ENCODE measurements around the gene ANXA5.

Gene ANXA5

DNA sequence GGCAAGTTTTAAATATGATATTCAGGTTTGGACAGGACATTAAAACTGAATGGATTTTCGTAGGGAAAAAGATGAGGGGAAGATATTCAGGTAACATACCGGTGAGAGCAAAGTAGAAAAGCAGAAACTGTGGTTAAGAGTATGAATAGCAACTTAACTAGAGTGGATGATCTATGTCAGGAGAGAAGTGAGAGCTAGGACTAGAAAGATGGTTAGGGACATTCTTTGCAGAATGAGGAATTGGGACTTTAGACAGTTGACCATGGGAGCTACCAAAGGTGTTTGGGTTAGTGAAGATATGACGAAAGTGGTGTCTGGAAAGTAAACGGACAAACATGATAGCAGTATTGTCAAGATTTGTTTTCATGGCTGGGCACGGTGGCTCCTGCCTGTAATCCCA lies 45.2 kb downstream of the ANXA5 start:
- ChIA-PET CTCF (interaction anchor here (1.0 to 2.0 kb wide), 2 partner anchors 280 to 296 kb away, joined by 3 to 5 read pairs; no protein-coding TSS in a partner anchor), POLR2A (no interaction called here)
- H3K9me3 ChIP-seq (ENCODE audit: control extremely low read depth in 1 of 5, control insufficient read depth in 4 of 5, insufficient read depth in 2 of 5, low read depth in 1 of 5, low read length in 4 of 5) = no peaks in the 10 kb centered on the region
- H3K27me3 ChIP-seq (replicated peaks in 2 of 5; ENCODE audit: control insufficient read depth in 4 of 5, insufficient read depth in 5 of 5, low read length in 4 of 5) = peaks cover 0 to 2% (median 0%) of the 10 kb centered on the region in 5 experiments
- 51% methylated on average over 4 of the region's 5 CpGs for WGBS (ENCODE audit: insufficient coverage)
- H3K4me3 ChIP-seq (ENCODE audit: control insufficient read depth in 1 of 7, extremely low read depth in 1 of 7, insufficient read depth in 4 of 7, low read depth in 2 of 7, low read length in 6 of 7) = no peak overlapping the region
- H3K36me3 ChIP-seq (ENCODE audit: control insufficient read depth in 4 of 4, insufficient read depth in 4 of 4, low read length in 3 of 4) = no peaks in the 10 kb centered on the region
- H3K4me1 ChIP-seq (ENCODE audit: control extremely low read depth in 1 of 4, control insufficient read depth in 4 of 4, insufficient read depth in 4 of 4, low read length in 3 of 4) = no peaks in the 10 kb centered on the region
- H3K27ac ChIP-seq (ENCODE audit: insufficient read depth in 1 of 2, low read depth in 1 of 2, low read length in 2 of 2, poor library complexity in 1 of 2, severe bottlenecking in 2 of 2) = no peak overlapping the region
- no peak for DNase-seq

GRCh38 chr4:121650741-121651140 lies 46.0 kb downstream of the ANXA5 start:
- H3K36me3 ChIP-seq (ENCODE audit: control insufficient read depth in 4 of 4, insufficient read depth in 4 of 4, low read length in 3 of 4) = no peaks in the 10 kb centered on the region
- WGBS (ENCODE audit: insufficient coverage) = 86% methylated on average over 1 of the region's 2 CpGs
- no peak overlapping the region for H3K27ac ChIP-seq (ENCODE audit: insufficient read depth in 1 of 2, low read depth in 1 of 2, low read length in 2 of 2, poor library complexity in 1 of 2, severe bottlenecking in 2 of 2)
- DNase-seq = no peak
- no peaks in the 10 kb centered on the region for H3K4me1 ChIP-seq (ENCODE audit: control extremely low read depth in 1 of 4, control insufficient read depth in 4 of 4, insufficient read depth in 4 of 4, low read length in 3 of 4)
- no peak overlapping the region for H3K4me3 ChIP-seq (ENCODE audit: control insufficient read depth in 1 of 7, extremely low read depth in 1 of 7, insufficient read depth in 4 of 7, low read depth in 2 of 7, low read length in 6 of 7)
- no peaks in the 10 kb centered on the region for H3K9me3 ChIP-seq (ENCODE audit: control extremely low read depth in 1 of 5, control insufficient read depth in 4 of 5, insufficient read depth in 2 of 5, low read depth in 1 of 5, low read length in 4 of 5)
- ChIA-PET POLR2A (no interaction called here), CTCF (interaction anchor here (1.0 kb wide), 1 partner anchor 295 kb away, joined by 3 read pairs; no protein-coding TSS in a partner anchor)
- H3K27me3 ChIP-seq (replicated peaks in 2 of 5; ENCODE audit: control insufficient read depth in 4 of 5, insufficient read depth in 5 of 5, low read length in 4 of 5) = peaks cover 0 to 2% (median 0%) of the 10 kb centered on the region in 5 experiments

- Histone ChIP-seq H3K27me3 (replicated peaks in 2 of 5; ENCODE audit: control insufficient read depth in 4 of 5, insufficient read depth in 5 of 5, low read length in 4 of 5) (peaks cover 0 to 2% (median 0%) of the 10 kb centered on the region in 5 experiments), H3K4me1 (ENCODE audit: control extremely low read depth in 1 of 4, control insufficient read depth in 4 of 4, insufficient read depth in 4 of 4, low read length in 3 of 4) (no peaks in the 10 kb centered on the region), H3K27ac (ENCODE audit: insufficient read depth in 1 of 2, low read depth in 1 of 2, low read length in 2 of 2, poor library complexity in 1 of 2, severe bottlenecking in 2 of 2) (no peak overlapping the region), H3K4me3 (ENCODE audit: control insufficient read depth in 1 of 7, extremely low read depth in 1 of 7, insufficient read depth in 4 of 7, low read depth in 2 of 7, low read length in 6 of 7) (no peak overlapping the region), H3K9me3 (ENCODE audit: control extremely low read depth in 1 of 5, control insufficient read depth in 4 of 5, insufficient read depth in 2 of 5, low read depth in 1 of 5, low read length in 4 of 5) (no peaks in the 10 kb centered on the region), H3K36me3 (ENCODE audit: control insufficient read depth in 4 of 4, insufficient read depth in 4 of 4, low read length in 3 of 4) (no peaks in the 10 kb centered on the region)
- no peak for DNase-seq
- POLR2A ChIA-PET = no interaction called here
- CTCF ChIA-PET = interaction anchor here (1.4 to 1.7 kb wide), 2 partner anchors 186 to 277 kb away, joined by 3 to 4 read pairs; no protein-coding TSS in a partner anchor
- WGBS (ENCODE audit: insufficient coverage) = no CpG with 5 or more reads among the region's 3 CpGs
Observed at GRCh38 chr4:121648516-121648915, 48.3 kb downstream of the ANXA5 start.

- H3K36me3 ChIP-seq (ENCODE audit: control insufficient read depth in 4 of 4, insufficient read depth in 4 of 4, low read length in 3 of 4) = no peaks in the 10 kb centered on the region
- H3K4me3 ChIP-seq (ENCODE audit: control insufficient read depth in 1 of 7, extremely low read depth in 1 of 7, insufficient read depth in 4 of 7, low read depth in 2 of 7, low read length in 6 of 7) = no peak overlapping the region
- no peak for DNase-seq
- no peaks in the 10 kb centered on the region for H3K27me3 ChIP-seq (replicated peaks in 2 of 5; ENCODE audit: control insufficient read depth in 4 of 5, insufficient read depth in 5 of 5, low read length in 4 of 5)
- H3K27ac ChIP-seq (ENCODE audit: insufficient read depth in 1 of 2, low read depth in 1 of 2, low read length in 2 of 2, poor library complexity in 1 of 2, severe bottlenecking in 2 of 2) = no peak overlapping the region
- ChIA-PET CTCF (interaction anchor here (1.6 kb wide), 1 partner anchor 10 kb away, joined by 4 read pairs; no protein-coding TSS in a partner anchor), POLR2A (no interaction called here)
- H3K9me3 ChIP-seq (ENCODE audit: control extremely low read depth in 1 of 5, control insufficient read depth in 4 of 5, insufficient read depth in 2 of 5, low read depth in 1 of 5, low read length in 4 of 5) = no peaks in the 10 kb centered on the region
- WGBS (ENCODE audit: insufficient coverage) = 95% methylated on average over 7 of the region's 8 CpGs
- H3K4me1 ChIP-seq (ENCODE audit: control extremely low read depth in 1 of 4, control insufficient read depth in 4 of 4, insufficient read depth in 4 of 4, low read length in 3 of 4) = no peaks in the 10 kb centered on the region
Observed at GRCh38 chr4:121642876-121643585, 53.7 kb downstream of the ANXA5 start.

DNA sequence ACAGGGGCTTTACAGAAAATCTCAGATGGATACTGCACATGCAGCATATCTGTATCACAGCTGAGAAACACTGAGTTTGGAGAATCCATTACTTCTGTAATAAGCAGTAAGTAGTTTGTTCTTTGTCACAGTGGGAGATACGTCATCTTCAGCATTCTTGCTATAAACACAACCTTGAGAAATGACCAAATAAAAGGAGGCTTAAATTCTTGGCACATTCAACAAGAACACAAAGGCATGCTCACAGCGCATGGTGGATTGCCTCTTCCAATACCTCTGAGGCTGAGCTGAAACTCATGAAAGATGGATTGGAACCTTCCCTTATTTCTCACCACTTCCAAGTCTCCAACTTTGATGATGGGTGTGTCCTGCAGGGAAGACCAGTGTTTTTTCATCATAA lies 54.5 kb downstream of the ANXA5 start:
- no peak for DNase-seq
- H3K4me3 ChIP-seq (ENCODE audit: control insufficient read depth in 1 of 7, extremely low read depth in 1 of 7, insufficient read depth in 4 of 7, low read depth in 2 of 7, low read length in 6 of 7) = no peak overlapping the region
- H3K27me3 ChIP-seq (replicated peaks in 2 of 5; ENCODE audit: control insufficient read depth in 4 of 5, insufficient read depth in 5 of 5, low read length in 4 of 5) = no peaks in the 10 kb centered on the region
- 100% methylated on average over 1 of the region's 2 CpGs for WGBS (ENCODE audit: insufficient coverage)
- no peaks in the 10 kb centered on the region for H3K4me1 ChIP-seq (ENCODE audit: control extremely low read depth in 1 of 4, control insufficient read depth in 4 of 4, insufficient read depth in 4 of 4, low read length in 3 of 4)
- H3K9me3 ChIP-seq (ENCODE audit: control extremely low read depth in 1 of 5, control insufficient read depth in 4 of 5, insufficient read depth in 2 of 5, low read depth in 1 of 5, low read length in 4 of 5) = no peaks in the 10 kb centered on the region
- H3K36me3 ChIP-seq (ENCODE audit: control insufficient read depth in 4 of 4, insufficient read depth in 4 of 4, low read length in 3 of 4) = no peaks in the 10 kb centered on the region
- ChIA-PET CTCF (interaction anchor here (1.3 to 1.6 kb wide), 2 partner anchors 11 to 18 kb away, joined by 3 to 4 read pairs; no protein-coding TSS in a partner anchor), POLR2A (interaction anchor here (0.6 kb wide), 1 partner anchor 402 kb away, joined by 3 read pairs; no protein-coding TSS in a partner anchor)
- H3K27ac ChIP-seq (ENCODE audit: insufficient read depth in 1 of 2, low read depth in 1 of 2, low read length in 2 of 2, poor library complexity in 1 of 2, severe bottlenecking in 2 of 2) = no peak overlapping the region

DNA sequence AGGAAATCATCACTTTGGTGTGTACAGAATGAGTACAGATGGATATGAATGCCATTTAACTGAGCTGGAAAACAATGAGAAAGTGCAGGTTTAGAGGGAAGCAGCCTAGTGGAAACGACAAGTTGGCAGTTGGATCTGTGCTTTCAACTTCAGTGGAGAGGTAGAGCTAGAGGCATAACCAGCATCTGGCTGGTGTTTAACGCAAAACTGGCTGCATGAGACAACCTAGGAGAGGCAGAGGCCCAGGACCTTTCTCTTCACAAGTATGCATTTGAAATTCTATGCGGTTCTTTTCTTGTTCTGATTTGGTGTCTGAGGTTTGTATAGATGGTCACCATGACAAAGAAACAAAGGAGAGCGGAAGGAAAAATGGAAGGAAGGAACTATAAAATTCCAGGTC lies 63.1 kb downstream of the ANXA5 start:
- DNase-seq = no peak
- ChIA-PET POLR2A (interaction anchor here (0.6 kb wide), 1 partner anchor 82 kb away, joined by 3 read pairs; no protein-coding TSS in a partner anchor), CTCF (interaction anchor here (0.6 kb wide), 1 partner anchor 150 kb away, joined by 3 read pairs; no protein-coding TSS in a partner anchor)

DNA sequence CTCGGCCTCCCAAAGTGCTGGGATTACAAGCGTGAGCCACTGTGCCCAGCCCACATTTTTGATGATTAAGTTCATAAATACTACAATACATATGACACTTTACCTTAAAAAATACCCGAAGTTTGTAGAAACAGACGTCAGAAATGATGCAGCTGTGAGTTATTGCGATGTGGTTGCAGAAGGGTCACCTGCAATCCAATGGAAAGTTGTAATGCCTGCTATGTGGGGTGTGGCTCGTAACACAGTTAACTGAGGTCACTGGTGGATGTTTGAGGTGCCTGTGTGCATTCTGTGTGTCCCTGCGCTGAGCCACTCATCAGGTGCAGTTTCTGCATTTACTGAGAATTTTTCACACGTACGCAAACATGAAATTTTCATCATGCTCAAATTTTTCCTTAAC lies 64.1 kb downstream of the ANXA5 start:
- WGBS (ENCODE audit: insufficient coverage) = 100% methylated on average over 4 of the region's 9 CpGs
- no peaks in the 10 kb centered on the region for H3K4me1 ChIP-seq (ENCODE audit: control extremely low read depth in 1 of 4, control insufficient read depth in 4 of 4, insufficient read depth in 4 of 4, low read length in 3 of 4)
- no peak overlapping the region for H3K27ac ChIP-seq (ENCODE audit: insufficient read depth in 1 of 2, low read depth in 1 of 2, low read length in 2 of 2, poor library complexity in 1 of 2, severe bottlenecking in 2 of 2)
- ChIA-PET POLR2A (no interaction called here), CTCF (no interaction called here)
- DNase-seq = no peak
- H3K4me3 ChIP-seq (ENCODE audit: control insufficient read depth in 1 of 7, extremely low read depth in 1 of 7, insufficient read depth in 4 of 7, low read depth in 2 of 7, low read length in 6 of 7) = no peak overlapping the region
- no peaks in the 10 kb centered on the region for H3K36me3 ChIP-seq (ENCODE audit: control insufficient read depth in 4 of 4, insufficient read depth in 4 of 4, low read length in 3 of 4)
- H3K27me3 ChIP-seq (replicated peaks in 2 of 5; ENCODE audit: control insufficient read depth in 4 of 5, insufficient read depth in 5 of 5, low read length in 4 of 5) = no peaks in the 10 kb centered on the region
- no peaks in the 10 kb centered on the region for H3K9me3 ChIP-seq (ENCODE audit: control extremely low read depth in 1 of 5, control insufficient read depth in 4 of 5, insufficient read depth in 2 of 5, low read depth in 1 of 5, low read length in 4 of 5)

More for the DNA sequence above, 63.1 kb downstream of the ANXA5 start:
- Histone ChIP-seq H3K36me3 (ENCODE audit: control insufficient read depth in 4 of 4, insufficient read depth in 4 of 4, low read length in 3 of 4) (no peaks in the 10 kb centered on the region), H3K9me3 (ENCODE audit: control extremely low read depth in 1 of 5, control insufficient read depth in 4 of 5, insufficient read depth in 2 of 5, low read depth in 1 of 5, low read length in 4 of 5) (no peaks in the 10 kb centered on the region), H3K27me3 (replicated peaks in 2 of 5; ENCODE audit: control insufficient read depth in 4 of 5, insufficient read depth in 5 of 5, low read length in 4 of 5) (no peaks in the 10 kb centered on the region), H3K27ac (ENCODE audit: insufficient read depth in 1 of 2, low read depth in 1 of 2, low read length in 2 of 2, poor library complexity in 1 of 2, severe bottlenecking in 2 of 2) (no peak overlapping the region), H3K4me3 (ENCODE audit: control insufficient read depth in 1 of 7, extremely low read depth in 1 of 7, insufficient read depth in 4 of 7, low read depth in 2 of 7, low read length in 6 of 7) (no peak overlapping the region), H3K4me1 (ENCODE audit: control extremely low read depth in 1 of 4, control insufficient read depth in 4 of 4, insufficient read depth in 4 of 4, low read length in 3 of 4) (no peaks in the 10 kb centered on the region)
- 73% methylated on average over 2 of the region's 4 CpGs for WGBS (ENCODE audit: insufficient coverage)
